Measurements from ENCODE around the gene SIN3A. TPM values are rescaled to one million over a fixed set of nuclear protein-coding genes. Genes with fewer than 3 reads are reported as not detected.

SIN3A gene
- total and polyA plus RNA-seq, 5 donors from 2014 or later: 13.6 to 123 (median 15.0) TPM

- Mint-ChIP-seq H3K4me1 (peaks cover 7 to 40% (median 23%) of the 10 kb centered on the region in 4 donors), H3K9me3 (no peaks in the 10 kb centered on the region), H3K4me3 (peak overlapping the region; percentile 94 to 98 (median 96))
These were observed 2.4 kb upstream of the SIN3A start for GRCh38 chr15:75453703-75454470.

DNA sequence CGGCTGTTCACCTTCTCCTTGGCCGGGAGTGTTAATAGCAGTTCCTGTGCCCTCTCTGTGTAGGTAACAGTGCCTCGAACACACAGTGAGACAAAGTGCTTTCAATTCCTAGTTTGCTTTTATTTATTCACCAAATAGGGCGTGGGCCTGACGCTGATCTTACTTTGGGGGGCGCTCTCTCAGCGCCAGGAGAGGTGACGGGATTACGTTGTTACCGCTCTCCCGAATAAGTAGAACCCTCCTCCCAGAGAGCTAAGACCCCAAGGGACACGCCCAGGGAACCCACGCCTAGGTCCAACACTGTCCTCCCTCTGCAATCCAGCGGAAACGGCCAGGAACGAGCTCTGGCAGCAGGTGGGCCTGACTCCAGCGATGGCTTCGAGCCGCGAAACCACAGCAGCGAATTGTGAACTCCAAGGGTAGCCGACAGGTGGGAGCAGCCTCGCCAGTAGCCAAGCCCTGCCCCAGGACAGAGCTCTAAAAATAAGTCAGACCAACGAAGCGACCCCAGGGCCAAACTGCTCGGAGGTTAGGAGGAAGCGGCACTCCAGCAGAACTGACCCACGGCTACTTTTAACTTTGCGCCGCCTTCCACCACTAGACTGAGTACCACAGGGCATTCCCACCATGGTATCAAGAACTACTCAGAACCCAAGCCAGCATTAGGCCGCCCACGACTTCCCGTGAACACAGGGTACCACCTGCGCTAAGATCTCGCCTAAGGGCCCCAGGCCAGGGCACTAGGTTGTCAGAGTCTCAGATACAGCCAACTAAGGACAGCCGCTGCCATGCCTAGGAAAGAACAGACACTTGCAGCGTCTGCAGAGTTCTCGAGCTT is 1.6 kb upstream of the SIN3A start:
- Histone ChIP-seq H3K4me3 (ENCODE audit: low read depth, low read length) (peak overlapping the region; percentile 96), H3K9me3 (ENCODE audit: control insufficient read depth in 2 of 2, low read length in 2 of 2) (no peaks in the 10 kb centered on the region), H3K36me3 (ENCODE audit: control insufficient read depth, insufficient read depth, low read length) (no peaks in the 10 kb centered on the region), H3K27me3 (ENCODE audit: control insufficient read depth, insufficient read depth, low read length) (no peaks in the 10 kb centered on the region), H3K4me1 (ENCODE audit: control insufficient read depth, insufficient read depth, low read length, poor library complexity, severe bottlenecking) (peaks cover 49% of the 10 kb centered on the region), H3K27ac (ENCODE audit: insufficient read depth, low read length, poor library complexity, severe bottlenecking) (peak overlapping the region; percentile 99)
- peaks cover 3% of the 10 kb centered on the region for H3K36me3 Mint-ChIP-seq
- ATAC-seq (ENCODE audit: low read depth in 2 of 2): no peak
- no peaks in the 10 kb centered on the region for H3K9me3 Mint-ChIP-seq
- peak in 2 of 3 donors; percentile 20 to 35 for DNase-seq
- H3K4me3 Mint-ChIP-seq: peak overlapping the region; percentile 94 to 98 (median 96)
- H3K27me3 Mint-ChIP-seq: no peaks in the 10 kb centered on the region
- peak overlapping the region; percentile 98 to 99 (median 98) for H3K27ac Mint-ChIP-seq
- peaks cover 9 to 47% (median 26%) of the 10 kb centered on the region in 4 donors for H3K4me1 Mint-ChIP-seq

More at GRCh38 chr15:75453703-75454470, 2.4 kb upstream of the SIN3A start:
- H3K4me3 ChIP-seq (ENCODE audit: low read depth, low read length): peak overlapping the region; percentile 96
- H3K36me3 ChIP-seq (ENCODE audit: control insufficient read depth, insufficient read depth, low read length): no peaks in the 10 kb centered on the region
- peak overlapping the region; percentile 99 for H3K27ac ChIP-seq (ENCODE audit: insufficient read depth, low read length, poor library complexity, severe bottlenecking)
- DNase-seq (peak; percentile 94 to 100 (median 100)), ATAC-seq (ENCODE audit: low read depth in 2 of 2) (peak; percentile 45 to 47)
- H3K27me3 Mint-ChIP-seq: no peaks in the 10 kb centered on the region
- H3K4me1 ChIP-seq (ENCODE audit: control insufficient read depth, insufficient read depth, low read length, poor library complexity, severe bottlenecking): peaks cover 43% of the 10 kb centered on the region
- peak overlapping the region; percentile 88 to 98 (median 98) for H3K27ac Mint-ChIP-seq
- no peaks in the 10 kb centered on the region for H3K9me3 ChIP-seq (ENCODE audit: control insufficient read depth in 2 of 2, low read length in 2 of 2)
- no peaks in the 10 kb centered on the region for H3K36me3 Mint-ChIP-seq
- H3K27me3 ChIP-seq (ENCODE audit: control insufficient read depth, insufficient read depth, low read length): no peaks in the 10 kb centered on the region

GRCh38 chr15:75452364-75452864 is 924 bp upstream of the SIN3A start:
- Mint-ChIP-seq H3K36me3 (peaks cover 3% of the 10 kb centered on the region), H3K9me3 (no peaks in the 10 kb centered on the region), H3K27me3 (no peaks in the 10 kb centered on the region), H3K27ac (peak overlapping the region; percentile 98 to 99 (median 98)), H3K4me1 (peaks cover 9 to 53% (median 29%) of the 10 kb centered on the region in 4 donors), H3K4me3 (peak overlapping the region; percentile 94 to 98 (median 96))
- Histone ChIP-seq H3K36me3 (ENCODE audit: control insufficient read depth, insufficient read depth, low read length) (no peaks in the 10 kb centered on the region), H3K4me1 (ENCODE audit: control insufficient read depth, insufficient read depth, low read length, poor library complexity, severe bottlenecking) (peaks cover 54% of the 10 kb centered on the region), H3K27ac (ENCODE audit: insufficient read depth, low read length, poor library complexity, severe bottlenecking) (peak overlapping the region; percentile 99), H3K4me3 (ENCODE audit: low read depth, low read length) (peak overlapping the region; percentile 96), H3K27me3 (ENCODE audit: control insufficient read depth, insufficient read depth, low read length) (no peaks in the 10 kb centered on the region), H3K9me3 (ENCODE audit: control insufficient read depth in 2 of 2, low read length in 2 of 2) (no peaks in the 10 kb centered on the region)
- DNase-seq (peak; percentile 74 to 92 (median 81)), ATAC-seq (ENCODE audit: low read depth in 2 of 2) (peak; percentile 4 to 7)

DNA sequence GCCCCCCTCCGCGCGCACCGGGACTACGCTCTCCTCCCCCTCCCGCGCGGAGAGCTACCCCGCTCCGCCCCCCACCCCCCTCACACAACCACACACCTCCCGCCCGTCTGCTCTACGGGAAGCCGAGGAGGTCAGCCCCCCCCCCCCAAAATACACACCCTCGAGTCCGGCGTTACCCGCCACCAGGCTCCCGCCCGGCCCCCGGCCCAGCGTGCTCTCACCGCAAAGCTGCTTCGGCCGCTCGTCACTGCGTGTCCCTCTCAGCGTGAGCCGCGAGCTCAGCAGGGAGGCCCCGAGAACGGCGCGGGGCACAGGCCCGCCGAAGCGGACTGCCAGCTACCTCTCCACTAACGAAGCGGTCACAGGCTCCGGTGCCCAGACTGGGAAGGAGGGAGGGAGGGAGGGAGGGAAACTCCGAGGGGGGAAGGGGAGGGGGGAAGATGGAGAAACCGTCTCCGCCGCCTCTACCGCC is 252 bp downstream of the SIN3A start:
- H3K9me3 Mint-ChIP-seq: no peaks in the 10 kb centered on the region
- peaks cover 3% of the 10 kb centered on the region for H3K36me3 Mint-ChIP-seq
- Histone ChIP-seq H3K27me3 (ENCODE audit: control insufficient read depth, insufficient read depth, low read length) (no peaks in the 10 kb centered on the region), H3K36me3 (ENCODE audit: control insufficient read depth, insufficient read depth, low read length) (no peaks in the 10 kb centered on the region), H3K27ac (ENCODE audit: insufficient read depth, low read length, poor library complexity, severe bottlenecking) (peak overlapping the region; percentile 99), H3K9me3 (ENCODE audit: control insufficient read depth in 2 of 2, low read length in 2 of 2) (no peaks in the 10 kb centered on the region), H3K4me1 (ENCODE audit: control insufficient read depth, insufficient read depth, low read length, poor library complexity, severe bottlenecking) (peaks cover 61% of the 10 kb centered on the region), H3K4me3 (ENCODE audit: low read depth, low read length) (peak overlapping the region; percentile 32)
- H3K4me1 Mint-ChIP-seq: peaks cover 8 to 61% (median 34%) of the 10 kb centered on the region in 4 donors
- no peaks in the 10 kb centered on the region for H3K27me3 Mint-ChIP-seq
- H3K4me3 Mint-ChIP-seq: peak overlapping the region; percentile 95 to 98 (median 97)
- ATAC-seq (ENCODE audit: low read depth in 2 of 2) (no peak), DNase-seq (no peak)
- H3K27ac Mint-ChIP-seq: peak overlapping the region; percentile 98 to 99 (median 98)

GRCh38 chr15:75450307-75451201 is 936 bp downstream of the SIN3A start:
- peak; percentile 91 to 97 (median 97) for DNase-seq
- peak overlapping the region; percentile 83 for H3K4me3 ChIP-seq (ENCODE audit: low read depth, low read length)
- H3K27ac Mint-ChIP-seq: peak overlapping the region; percentile 83 to 99 (median 97)
- peaks cover 64% of the 10 kb centered on the region for H3K4me1 ChIP-seq (ENCODE audit: control insufficient read depth, insufficient read depth, low read length, poor library complexity, severe bottlenecking)
- H3K27ac ChIP-seq (ENCODE audit: insufficient read depth, low read length, poor library complexity, severe bottlenecking): peak overlapping the region; percentile 99
- peak; percentile 17 to 21 for ATAC-seq (ENCODE audit: low read depth in 2 of 2)
- peaks cover 11 to 64% (median 38%) of the 10 kb centered on the region in 4 donors for H3K4me1 Mint-ChIP-seq
- H3K4me3 Mint-ChIP-seq: peak overlapping the region; percentile 95 to 98 (median 97)
- peaks cover 0 to 2% (median 0%) of the 10 kb centered on the region in 7 donors for H3K9me3 Mint-ChIP-seq
- no peaks in the 10 kb centered on the region for H3K9me3 ChIP-seq (ENCODE audit: control insufficient read depth in 2 of 2, low read length in 2 of 2)
- H3K27me3 Mint-ChIP-seq: no peaks in the 10 kb centered on the region
- H3K36me3 Mint-ChIP-seq: peaks cover 3% of the 10 kb centered on the region
- no peaks in the 10 kb centered on the region for H3K27me3 ChIP-seq (ENCODE audit: control insufficient read depth, insufficient read depth, low read length)
- H3K36me3 ChIP-seq (ENCODE audit: control insufficient read depth, insufficient read depth, low read length): no peaks in the 10 kb centered on the region

- H3K27me3 Mint-ChIP-seq: no peaks in the 10 kb centered on the region
- H3K9me3 Mint-ChIP-seq: peaks cover 0 to 2% (median 0%) of the 10 kb centered on the region in 7 donors
- ATAC-seq (ENCODE audit: low read depth in 2 of 2): no peak
- Histone ChIP-seq H3K4me1 (ENCODE audit: control insufficient read depth, insufficient read depth, low read length, poor library complexity, severe bottlenecking) (peaks cover 69% of the 10 kb centered on the region), H3K27ac (ENCODE audit: insufficient read depth, low read length, poor library complexity, severe bottlenecking) (peak overlapping the region; percentile 99), H3K9me3 (ENCODE audit: control insufficient read depth in 2 of 2, low read length in 2 of 2) (no peaks in the 10 kb centered on the region), H3K4me3 (ENCODE audit: low read depth, low read length) (peak overlapping the region; percentile 83), H3K36me3 (ENCODE audit: control insufficient read depth, insufficient read depth, low read length) (no peaks in the 10 kb centered on the region), H3K27me3 (ENCODE audit: control insufficient read depth, insufficient read depth, low read length) (no peaks in the 10 kb centered on the region)
- peak overlapping the region; percentile 83 to 99 (median 97) for H3K27ac Mint-ChIP-seq
- DNase-seq: no peak
- peaks cover 11 to 64% (median 38%) of the 10 kb centered on the region in 4 donors for H3K4me1 Mint-ChIP-seq
- peak overlapping the region; percentile 95 to 98 (median 96) for H3K4me3 Mint-ChIP-seq
- H3K36me3 Mint-ChIP-seq: peaks cover 3% of the 10 kb centered on the region
These were observed 1.7 kb downstream of the SIN3A start for GRCh38 chr15:75449585-75450306.

All from CD4-positive, CD25-positive, alpha-beta regulatory T cell (primary cell).